ENCODE measurements around the gene MED15.

DNA sequence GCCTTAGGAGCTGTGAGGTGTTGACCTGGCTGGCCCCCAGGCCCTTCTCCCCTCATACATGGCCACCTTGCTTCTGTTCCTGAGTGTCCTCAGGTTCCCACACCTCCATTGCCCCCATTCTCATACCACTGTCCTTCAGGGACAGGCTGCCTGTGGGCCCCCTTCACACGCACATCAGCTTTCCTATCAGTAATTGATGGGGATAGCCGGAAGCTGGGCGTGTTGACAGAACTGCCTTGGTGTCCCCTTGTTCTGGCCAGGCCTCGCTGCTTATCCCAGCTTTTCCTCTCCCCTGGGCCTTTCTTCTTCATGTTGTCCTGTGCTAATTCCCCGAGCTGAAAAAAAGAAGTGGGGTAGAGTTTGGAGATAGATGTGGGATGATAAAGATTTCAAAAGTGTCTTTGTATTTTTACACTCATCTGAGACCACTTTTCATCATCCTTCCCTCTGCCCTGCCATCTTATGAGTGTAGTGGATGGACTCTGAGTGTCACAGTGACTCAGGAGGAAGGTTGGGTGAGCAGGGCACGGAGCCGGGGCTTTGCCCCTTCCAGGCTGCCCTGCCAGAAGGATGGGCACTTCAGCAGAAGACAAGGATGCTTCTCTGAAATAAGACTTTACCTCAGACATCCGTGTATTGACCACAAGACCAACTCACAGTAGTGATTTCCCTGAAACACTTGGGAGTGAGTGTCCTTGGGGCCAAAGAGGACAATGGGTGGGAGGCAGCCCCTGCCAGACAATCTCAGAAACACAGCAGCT lies 42.8 kb downstream of the MED15 start:
- TF ChIP-seq, protein P1, sequence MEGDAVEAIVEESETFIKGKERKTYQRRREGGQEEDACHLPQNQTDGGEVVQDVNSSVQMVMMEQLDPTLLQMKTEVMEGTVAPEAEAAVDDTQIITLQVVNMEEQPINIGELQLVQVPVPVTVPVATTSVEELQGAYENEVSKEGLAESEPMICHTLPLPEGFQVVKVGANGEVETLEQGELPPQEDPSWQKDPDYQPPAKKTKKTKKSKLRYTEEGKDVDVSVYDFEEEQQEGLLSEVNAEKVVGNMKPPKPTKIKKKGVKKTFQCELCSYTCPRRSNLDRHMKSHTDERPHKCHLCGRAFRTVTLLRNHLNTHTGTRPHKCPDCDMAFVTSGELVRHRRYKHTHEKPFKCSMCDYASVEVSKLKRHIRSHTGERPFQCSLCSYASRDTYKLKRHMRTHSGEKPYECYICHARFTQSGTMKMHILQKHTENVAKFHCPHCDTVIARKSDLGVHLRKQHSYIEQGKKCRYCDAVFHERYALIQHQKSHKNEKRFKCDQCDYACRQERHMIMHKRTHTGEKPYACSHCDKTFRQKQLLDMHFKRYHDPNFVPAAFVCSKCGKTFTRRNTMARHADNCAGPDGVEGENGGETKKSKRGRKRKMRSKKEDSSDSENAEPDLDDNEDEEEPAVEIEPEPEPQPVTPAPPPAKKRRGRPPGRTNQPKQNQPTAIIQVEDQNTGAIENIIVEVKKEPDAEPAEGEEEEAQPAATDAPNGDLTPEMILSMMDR (IDR thresholded peaks at IDR 0.05 in 2 of 3, conservative IDR thresholded peaks at IDR 0.05 in 1 of 3; ENCODE audit: control insufficient read depth in 2 of 3, extremely low read depth in 1 of 3, insufficient read depth in 1 of 3, low read depth in 3 of 3, low read length in 3 of 3): no peak
- no peak for TF ChIP-seq EZH2 (IDR thresholded peaks at IDR 0.05; ENCODE audit: borderline replicate concordance, control insufficient read depth, low read depth, low read length)
- TF ChIP-seq MEF2A (IDR thresholded peaks at IDR 0.05; ENCODE audit: insufficient read depth, low read depth, low read length): no peak
- TF ChIP-seq, protein P2, sequence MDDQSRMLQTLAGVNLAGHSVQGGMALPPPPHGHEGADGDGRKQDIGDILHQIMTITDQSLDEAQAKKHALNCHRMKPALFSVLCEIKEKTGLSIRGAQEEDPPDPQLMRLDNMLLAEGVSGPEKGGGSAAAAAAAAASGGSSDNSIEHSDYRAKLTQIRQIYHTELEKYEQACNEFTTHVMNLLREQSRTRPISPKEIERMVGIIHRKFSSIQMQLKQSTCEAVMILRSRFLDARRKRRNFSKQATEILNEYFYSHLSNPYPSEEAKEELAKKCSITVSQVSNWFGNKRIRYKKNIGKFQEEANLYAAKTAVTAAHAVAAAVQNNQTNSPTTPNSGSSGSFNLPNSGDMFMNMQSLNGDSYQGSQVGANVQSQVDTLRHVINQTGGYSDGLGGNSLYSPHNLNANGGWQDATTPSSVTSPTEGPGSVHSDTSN (IDR thresholded peaks at IDR 0.05; ENCODE audit: insufficient replicate concordance, low read depth, low read length): no peak

All from GM12878 (cell line).